ENCODE data around the gene COQ3. TPM values are rescaled to one million over a fixed set of nuclear protein-coding genes. Genes with fewer than 3 reads are reported as not detected.
A peak's percentile ranks its signal among the peaks of the same experiment; 100 is the strongest.

The COQ3 gene, protein sequence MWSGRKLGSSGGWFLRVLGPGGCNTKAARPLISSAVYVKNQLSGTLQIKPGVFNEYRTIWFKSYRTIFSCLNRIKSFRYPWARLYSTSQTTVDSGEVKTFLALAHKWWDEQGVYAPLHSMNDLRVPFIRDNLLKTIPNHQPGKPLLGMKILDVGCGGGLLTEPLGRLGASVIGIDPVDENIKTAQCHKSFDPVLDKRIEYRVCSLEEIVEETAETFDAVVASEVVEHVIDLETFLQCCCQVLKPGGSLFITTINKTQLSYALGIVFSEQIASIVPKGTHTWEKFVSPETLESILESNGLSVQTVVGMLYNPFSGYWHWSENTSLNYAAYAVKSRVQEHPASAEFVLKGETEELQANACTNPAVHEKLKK
- polyA plus RNA-seq (2013, experiment 1 of 4), result 10.5 TPM
- 9.0 TPM for polyA plus RNA-seq (2013, experiment 2 of 4)
- polyA plus RNA-seq (2013, experiment 3 of 4), result 9.9 TPM
- polyA plus RNA-seq (2013, experiment 4 of 4), result 10.7 TPM

DNA sequence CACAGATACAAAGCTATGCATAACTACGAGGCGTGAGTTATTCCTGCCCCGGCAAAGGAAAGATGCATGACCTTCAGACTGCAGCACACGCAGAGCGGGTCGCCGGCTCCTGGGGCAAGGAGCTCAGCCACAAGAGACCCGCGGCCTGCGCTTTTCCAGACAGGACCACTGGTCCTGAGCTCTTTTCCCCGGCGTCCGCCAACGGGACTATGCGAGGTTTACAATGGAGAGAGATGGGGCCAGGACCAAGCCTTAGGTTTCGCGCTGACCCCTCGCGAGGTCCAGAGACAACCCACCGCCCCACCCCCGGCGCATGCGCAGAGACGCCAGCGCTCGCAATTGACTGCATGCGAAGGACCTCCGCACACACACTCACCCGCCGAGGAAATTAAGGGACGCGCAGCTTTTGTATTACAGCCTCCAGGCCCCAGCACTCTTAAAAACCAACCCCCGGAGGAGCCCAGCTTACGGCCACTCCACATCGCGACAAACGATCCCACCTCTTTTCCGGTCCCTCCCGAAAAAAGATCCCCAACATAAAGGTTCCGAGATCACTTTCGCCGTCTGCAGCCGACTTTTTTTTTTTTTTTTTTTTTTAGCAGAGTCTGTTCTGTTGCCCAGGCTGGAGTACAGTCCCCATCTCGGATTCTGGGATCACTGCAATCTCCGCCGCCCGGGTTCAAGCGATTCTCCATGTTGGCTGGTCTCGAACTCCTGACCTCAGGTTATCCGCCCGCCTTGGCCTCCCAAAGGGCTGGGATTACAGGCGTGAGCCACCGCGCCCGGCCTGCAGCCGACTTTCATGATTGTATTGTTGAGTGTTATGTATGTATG, at the start of gene COQ3:
Gene COQ3, minus strand, starts transcription at position 498 of the 834 bp plus-strand sequence. Its CDS starts 16 bp downstream, at position 482.
- no peaks in the 10 kb centered on the region for H3K4me1 ChIP-seq (ENCODE audit: control insufficient read depth, insufficient read depth, low read length)
- peak within 1 kb of the TSS; percentile 92 for H3K27ac ChIP-seq (ENCODE audit: insufficient read depth, low read depth, low read length, poor library complexity, severe bottlenecking)
- H3K27me3 ChIP-seq (ENCODE audit: control insufficient read depth, insufficient read depth, low read length, poor library complexity, severe bottlenecking), result no peaks in the 10 kb centered on the region
- H3K36me3 ChIP-seq (ENCODE audit: control insufficient read depth, insufficient read depth, low read length), result no peaks in the 10 kb centered on the region
- no peaks in the 10 kb centered on the region for H3K9me3 ChIP-seq (ENCODE audit: control insufficient read depth, low read length)
- peak within 1 kb of the TSS; percentile 54 for H3K4me3 ChIP-seq (ENCODE audit: insufficient read depth, low read depth, low read length)
- 18% methylated on average over 56 of the region's 56 CpGs for WGBS, 2 experiments

DNA sequence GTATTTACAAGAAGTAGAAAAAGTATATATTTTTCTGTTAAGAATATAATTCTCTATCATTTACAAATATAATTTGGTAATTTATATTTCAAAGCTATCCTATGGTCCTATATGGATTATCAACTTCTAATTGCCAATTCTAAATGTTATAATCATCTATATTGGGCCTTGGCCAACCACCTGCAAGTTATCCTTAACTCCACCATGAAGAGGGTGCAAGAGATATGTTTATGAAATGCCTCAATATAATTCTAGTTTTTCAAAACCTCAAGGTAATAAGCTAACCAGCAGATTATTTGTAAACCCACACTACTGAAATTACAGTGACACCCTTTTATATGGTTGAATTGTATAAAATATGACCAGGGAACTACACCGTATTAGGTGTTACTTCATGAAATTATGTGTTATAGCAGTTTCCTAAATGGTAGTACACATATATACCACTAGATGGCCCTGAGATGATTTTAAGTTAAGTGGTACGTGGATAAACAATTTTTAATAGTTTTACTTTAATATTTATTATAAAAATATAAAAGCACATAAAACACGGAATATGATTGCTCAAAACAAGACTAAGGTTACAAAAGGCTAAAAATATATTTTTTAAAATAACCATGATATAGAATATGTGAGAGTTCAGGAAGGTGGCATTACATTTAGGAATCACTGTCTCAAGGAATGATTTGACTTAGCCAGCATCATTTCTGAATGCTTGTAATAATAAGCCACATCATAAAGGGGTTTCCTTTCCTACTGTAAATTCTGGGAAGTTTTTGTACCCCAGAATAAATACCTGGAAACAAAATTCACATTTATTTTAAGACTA, 40.9 kb upstream of the COQ3 start:
- Histone ChIP-seq H3K36me3 (ENCODE audit: control insufficient read depth, insufficient read depth, low read length) (no peaks in the 10 kb centered on the region), H3K27ac (ENCODE audit: insufficient read depth, low read depth, low read length, poor library complexity, severe bottlenecking) (no peak overlapping the region), H3K9me3 (ENCODE audit: control insufficient read depth, low read length) (no peaks in the 10 kb centered on the region), H3K27me3 (ENCODE audit: control insufficient read depth, insufficient read depth, low read length, poor library complexity, severe bottlenecking) (no peaks in the 10 kb centered on the region), H3K4me1 (ENCODE audit: control insufficient read depth, insufficient read depth, low read length) (no peaks in the 10 kb centered on the region), H3K4me3 (ENCODE audit: insufficient read depth, low read depth, low read length) (no peak overlapping the region)
- WGBS, 2 experiments, result no CpG with 5 or more reads among the region's 3 CpGs

DNA sequence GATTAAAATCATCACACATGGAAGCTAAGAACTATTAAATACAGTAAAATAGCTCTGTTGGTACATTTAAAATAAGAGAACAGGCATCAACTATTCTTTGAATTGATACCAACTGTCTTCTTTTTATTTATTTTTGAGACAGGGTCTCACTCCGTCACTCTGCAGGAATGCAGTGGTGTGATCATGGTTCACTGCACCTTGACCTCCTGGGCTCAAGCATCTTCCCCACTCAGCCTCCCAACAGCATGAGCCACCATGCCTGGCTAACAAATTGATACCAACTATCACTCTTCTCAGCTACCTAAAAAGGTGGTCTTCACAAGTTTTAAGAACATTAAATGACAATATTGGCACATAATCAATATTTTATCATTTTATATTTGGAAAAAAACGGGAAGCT, 38.9 kb upstream of the COQ3 start:
- Histone ChIP-seq H3K4me3 (ENCODE audit: insufficient read depth, low read depth, low read length) (no peak overlapping the region), H3K36me3 (ENCODE audit: control insufficient read depth, insufficient read depth, low read length) (no peaks in the 10 kb centered on the region), H3K27me3 (ENCODE audit: control insufficient read depth, insufficient read depth, low read length, poor library complexity, severe bottlenecking) (no peaks in the 10 kb centered on the region), H3K9me3 (ENCODE audit: control insufficient read depth, low read length) (no peaks in the 10 kb centered on the region), H3K4me1 (ENCODE audit: control insufficient read depth, insufficient read depth, low read length) (no peaks in the 10 kb centered on the region), H3K27ac (ENCODE audit: insufficient read depth, low read depth, low read length, poor library complexity, severe bottlenecking) (no peak overlapping the region)
- WGBS, 2 experiments, result 81 to 88% methylated on average over 1 of the region's 2 CpGs

DNA sequence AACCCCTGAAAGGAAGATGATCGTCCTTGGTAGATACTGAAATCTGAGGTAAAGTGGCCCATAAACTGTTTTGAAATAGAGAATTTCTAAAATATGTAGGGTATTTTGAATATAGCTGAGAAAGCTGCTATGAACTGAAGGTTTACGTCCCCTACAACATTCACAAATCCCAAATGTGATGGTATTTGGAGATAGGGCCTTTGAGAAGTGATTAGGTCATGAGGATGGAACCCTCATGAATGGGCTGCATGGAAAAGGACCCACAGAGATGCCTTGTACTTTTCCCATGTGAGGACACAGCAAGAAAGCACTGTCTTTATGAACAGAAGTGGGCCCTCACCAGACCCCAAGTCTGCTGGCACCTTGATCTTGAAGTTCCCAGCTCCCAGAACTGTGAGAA, 37.9 kb upstream of the COQ3 start:
- WGBS, 2 experiments, result 89 to 94% methylated on average over 1 to 2 of the region's 2 CpGs
- H3K27ac ChIP-seq (ENCODE audit: insufficient read depth, low read depth, low read length, poor library complexity, severe bottlenecking), result no peak overlapping the region
- no peaks in the 10 kb centered on the region for H3K9me3 ChIP-seq (ENCODE audit: control insufficient read depth, low read length)
- no peaks in the 10 kb centered on the region for H3K27me3 ChIP-seq (ENCODE audit: control insufficient read depth, insufficient read depth, low read length, poor library complexity, severe bottlenecking)
- no peaks in the 10 kb centered on the region for H3K36me3 ChIP-seq (ENCODE audit: control insufficient read depth, insufficient read depth, low read length)
- no peak overlapping the region for H3K4me3 ChIP-seq (ENCODE audit: insufficient read depth, low read depth, low read length)
- no peaks in the 10 kb centered on the region for H3K4me1 ChIP-seq (ENCODE audit: control insufficient read depth, insufficient read depth, low read length)

DNA sequence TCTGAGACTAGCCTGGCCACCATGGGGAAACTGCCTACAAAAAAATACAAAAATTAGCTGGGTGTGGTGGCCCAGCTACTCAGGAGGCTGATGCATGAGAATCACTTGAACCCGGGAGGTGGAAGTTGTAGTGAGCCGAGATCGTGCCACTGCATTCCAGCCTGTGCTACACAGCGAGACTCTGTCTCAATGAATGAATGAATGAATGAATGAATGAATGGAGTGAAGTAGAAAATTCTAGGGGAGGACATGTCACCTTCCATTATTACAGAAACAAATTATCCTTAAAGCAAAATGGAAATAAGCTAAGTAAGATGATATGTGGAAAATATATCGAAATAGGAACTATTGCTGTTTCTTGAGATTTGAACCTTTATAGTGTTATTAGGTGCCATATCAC, 34.0 kb upstream of the COQ3 start:
- Histone ChIP-seq H3K4me3 (ENCODE audit: insufficient read depth, low read depth, low read length) (no peak overlapping the region), H3K27ac (ENCODE audit: insufficient read depth, low read depth, low read length, poor library complexity, severe bottlenecking) (no peak overlapping the region), H3K9me3 (ENCODE audit: control insufficient read depth, low read length) (no peaks in the 10 kb centered on the region), H3K4me1 (ENCODE audit: control insufficient read depth, insufficient read depth, low read length) (peaks cover 4% of the 10 kb centered on the region), H3K36me3 (ENCODE audit: control insufficient read depth, insufficient read depth, low read length) (no peaks in the 10 kb centered on the region), H3K27me3 (ENCODE audit: control insufficient read depth, insufficient read depth, low read length, poor library complexity, severe bottlenecking) (no peaks in the 10 kb centered on the region)
- WGBS, 2 experiments, result 94 to 96% methylated on average over 4 of the region's 5 CpGs

DNA sequence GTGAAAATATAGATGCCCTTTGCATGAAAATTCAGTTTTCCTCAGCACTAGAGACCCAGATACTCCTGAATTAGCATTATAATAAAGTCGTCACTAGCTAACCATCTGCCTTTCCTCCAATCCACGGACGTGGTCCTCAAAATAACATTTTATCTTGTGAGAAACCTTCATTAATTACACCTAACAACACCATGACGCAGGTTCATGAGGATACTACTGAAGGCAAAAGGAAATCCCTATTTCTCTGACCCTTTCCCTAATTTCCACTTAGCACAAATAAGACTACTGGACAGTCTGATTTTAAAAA, 32.4 kb upstream of the COQ3 start:
- Histone ChIP-seq H3K4me3 (ENCODE audit: insufficient read depth, low read depth, low read length) (peak overlapping the region; percentile 74), H3K27me3 (ENCODE audit: control insufficient read depth, insufficient read depth, low read length, poor library complexity, severe bottlenecking) (no peaks in the 10 kb centered on the region), H3K36me3 (ENCODE audit: control insufficient read depth, insufficient read depth, low read length) (no peaks in the 10 kb centered on the region), H3K4me1 (ENCODE audit: control insufficient read depth, insufficient read depth, low read length) (peaks cover 4% of the 10 kb centered on the region), H3K9me3 (ENCODE audit: control insufficient read depth, low read length) (no peaks in the 10 kb centered on the region), H3K27ac (ENCODE audit: insufficient read depth, low read depth, low read length, poor library complexity, severe bottlenecking) (no peak overlapping the region)
- 45 to 55% methylated on average over 4 of the region's 4 CpGs for WGBS, 2 experiments

DNA sequence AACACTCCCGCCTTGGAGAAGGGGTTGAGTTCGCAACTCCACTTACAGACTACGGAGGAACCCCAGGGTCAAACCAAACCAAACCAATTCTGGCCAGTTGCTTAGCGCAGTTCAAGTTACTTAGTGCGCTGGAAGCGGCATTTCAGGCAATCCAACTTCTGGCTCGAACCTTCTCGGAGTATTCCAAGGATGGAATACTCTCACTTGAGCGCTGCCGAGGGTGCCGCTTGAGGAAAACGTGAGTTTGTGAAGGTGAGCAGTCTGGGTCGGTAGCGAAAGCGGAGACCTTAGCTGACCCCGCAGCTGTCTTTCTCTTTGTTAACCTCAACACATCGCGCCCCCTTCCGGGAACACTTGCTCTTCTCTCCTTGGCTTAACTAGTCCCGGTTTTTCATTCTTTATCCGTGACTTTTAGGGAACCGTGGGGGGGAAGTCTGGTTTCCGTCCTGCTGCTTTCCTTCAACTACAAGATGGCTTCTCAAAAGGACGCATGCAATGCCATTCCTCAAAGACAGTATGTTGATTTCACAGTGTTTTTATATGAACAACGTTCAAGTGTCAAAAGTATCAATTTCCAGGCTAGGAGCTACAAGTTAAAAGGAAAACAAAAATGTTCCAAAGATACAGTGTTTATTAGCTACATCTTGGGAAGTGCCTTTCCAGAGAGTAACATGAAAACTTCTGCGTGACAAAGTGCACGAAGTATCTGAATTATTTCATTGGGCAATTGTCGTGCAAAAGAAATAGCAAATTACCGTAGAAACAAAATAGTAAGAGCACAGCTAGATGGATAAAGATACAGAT, 31.9 kb upstream of the COQ3 start:
- Histone ChIP-seq H3K9me3 (ENCODE audit: control insufficient read depth, low read length) (no peaks in the 10 kb centered on the region), H3K4me3 (ENCODE audit: insufficient read depth, low read depth, low read length) (peak overlapping the region; percentile 74), H3K36me3 (ENCODE audit: control insufficient read depth, insufficient read depth, low read length) (no peaks in the 10 kb centered on the region), H3K27ac (ENCODE audit: insufficient read depth, low read depth, low read length, poor library complexity, severe bottlenecking) (peak overlapping the region; percentile 100), H3K27me3 (ENCODE audit: control insufficient read depth, insufficient read depth, low read length, poor library complexity, severe bottlenecking) (no peaks in the 10 kb centered on the region), H3K4me1 (ENCODE audit: control insufficient read depth, insufficient read depth, low read length) (peaks cover 4% of the 10 kb centered on the region)
- WGBS, 2 experiments, result 3% methylated on average over 29 of the region's 29 CpGs

DNA sequence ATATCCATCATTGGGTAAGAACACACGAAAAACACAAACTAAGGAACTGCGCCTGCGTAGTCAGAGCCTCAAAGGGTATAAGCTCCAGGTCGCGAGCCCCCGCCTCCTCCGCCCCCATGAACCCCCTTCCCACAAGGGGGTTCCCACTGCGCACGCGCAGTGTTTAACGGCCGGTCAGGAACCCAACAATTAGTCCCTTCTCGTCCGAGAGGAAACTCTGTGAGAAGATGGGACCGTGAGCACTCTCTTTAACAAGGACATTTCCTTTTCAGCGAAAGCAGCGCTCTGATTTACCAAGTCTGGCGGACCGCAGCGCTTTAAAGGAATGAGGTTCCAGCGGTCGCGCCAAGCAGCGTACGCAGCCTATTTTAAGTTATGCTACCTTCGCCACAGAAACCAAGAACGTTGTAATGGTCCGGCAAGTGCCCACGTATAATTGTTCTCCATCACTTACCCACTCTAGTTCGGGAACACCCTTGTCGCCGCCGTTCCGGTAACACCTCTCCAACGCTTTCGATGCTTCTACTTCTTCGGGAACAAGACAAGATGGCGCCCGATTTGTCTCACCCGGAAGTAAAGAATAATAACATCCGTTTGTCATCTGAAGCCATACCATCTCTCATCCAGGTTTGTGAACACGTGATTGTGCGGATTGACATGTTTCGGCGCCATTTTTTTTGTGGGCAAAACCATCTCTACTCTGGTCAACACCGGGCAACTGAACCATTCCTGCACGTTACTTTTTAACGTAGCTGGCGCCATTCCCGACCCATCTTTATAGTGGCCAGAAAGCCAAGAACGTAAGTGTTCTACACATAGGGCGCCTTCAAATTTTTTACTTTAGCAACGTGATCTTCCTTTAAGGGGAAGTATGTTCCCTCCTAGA, 31.0 kb upstream of the COQ3 start, which contains the start of gene PNISR:
Gene PNISR, minus strand, starts transcription at position 548 of the 886 bp plus-strand sequence. CDS start 10,649 bp downstream, outside the sequence.
- H3K4me3 ChIP-seq (ENCODE audit: insufficient read depth, low read depth, low read length), result peak within 1 kb of the TSS; percentile 74
- H3K27ac ChIP-seq (ENCODE audit: insufficient read depth, low read depth, low read length, poor library complexity, severe bottlenecking), result peak within 1 kb of the TSS; percentile 100
- no peaks in the 10 kb centered on the region for H3K27me3 ChIP-seq (ENCODE audit: control insufficient read depth, insufficient read depth, low read length, poor library complexity, severe bottlenecking)
- H3K36me3 ChIP-seq (ENCODE audit: control insufficient read depth, insufficient read depth, low read length), result no peaks in the 10 kb centered on the region
- H3K9me3 ChIP-seq (ENCODE audit: control insufficient read depth, low read length), result no peaks in the 10 kb centered on the region
- peaks cover 4% of the 10 kb centered on the region for H3K4me1 ChIP-seq (ENCODE audit: control insufficient read depth, insufficient read depth, low read length)
- 0% methylated on average over 53 of the region's 53 CpGs for WGBS, 2 experiments

DNA sequence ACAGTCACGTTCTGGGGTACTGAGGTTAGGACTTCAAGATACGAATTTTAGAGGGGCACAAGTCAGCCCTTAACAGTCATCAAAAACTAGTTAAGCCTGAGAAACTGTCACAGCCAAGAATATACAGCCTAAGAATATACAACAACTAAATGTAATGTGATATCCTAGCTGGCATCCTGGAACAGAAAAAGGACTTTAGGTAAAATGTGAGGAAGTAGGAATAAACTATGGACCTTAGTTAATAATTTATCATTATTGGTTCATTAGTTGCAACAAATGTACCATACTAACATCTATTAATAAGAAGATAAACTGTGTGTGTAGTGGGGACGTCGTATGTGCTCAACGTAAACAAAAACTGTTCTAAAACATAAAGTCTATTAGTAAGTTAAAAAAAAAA, 30.0 kb upstream of the COQ3 start:
- 85 to 87% methylated on average over 2 of the region's 5 CpGs for WGBS, 2 experiments
- Histone ChIP-seq H3K9me3 (ENCODE audit: control insufficient read depth, low read length) (no peaks in the 10 kb centered on the region), H3K27ac (ENCODE audit: insufficient read depth, low read depth, low read length, poor library complexity, severe bottlenecking) (no peak overlapping the region), H3K36me3 (ENCODE audit: control insufficient read depth, insufficient read depth, low read length) (no peaks in the 10 kb centered on the region), H3K4me1 (ENCODE audit: control insufficient read depth, insufficient read depth, low read length) (peaks cover 4% of the 10 kb centered on the region), H3K27me3 (ENCODE audit: control insufficient read depth, insufficient read depth, low read length, poor library complexity, severe bottlenecking) (no peaks in the 10 kb centered on the region), H3K4me3 (ENCODE audit: insufficient read depth, low read depth, low read length) (peak overlapping the region; percentile 74)
